ENCODE results near the gene NELL1. TPM values are rescaled to one million over a fixed set of nuclear protein-coding genes. Genes with fewer than 3 reads are reported as not detected.

Gene NELL1
- total and polyA plus RNA-seq, 8 donors: 0.24 to 1.8 (median 0.71) TPM; not detected in 2

DNA sequence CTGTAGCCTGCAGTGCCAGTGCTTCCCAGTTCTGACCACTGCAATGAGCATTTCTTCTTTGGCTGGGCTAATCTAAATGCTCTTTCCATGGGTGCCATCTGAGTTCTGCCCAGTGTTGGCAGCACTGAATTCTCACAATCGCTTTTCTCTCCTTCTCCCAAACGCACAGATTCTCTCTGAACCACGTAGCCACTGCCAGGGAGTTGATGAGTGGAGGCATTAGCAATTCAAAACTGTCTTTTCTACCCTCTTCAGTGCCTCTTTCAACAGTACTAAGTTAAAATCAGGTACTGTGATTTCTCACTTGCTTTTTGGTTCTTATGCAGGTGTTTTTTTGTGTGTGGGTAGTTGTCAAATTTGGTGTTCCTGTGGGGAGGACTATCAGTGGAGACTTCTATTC, 778.5 kb downstream of the NELL1 start:
- H3K27ac ChIP-seq: no peak overlapping the region
- H3K9me3 ChIP-seq: peaks cover 0 to 17% of the 10 kb centered on the region in 2 donors
- no peaks in the 10 kb centered on the region for H3K27me3 ChIP-seq
- ATAC-seq (no peak), DNase-seq (no peak)
- H3K4me3 ChIP-seq: no peak overlapping the region
- intact Hi-C loops (cut with DNase I): no loop called here
- H3K36me3 ChIP-seq: no peaks in the 10 kb centered on the region
- no peaks in the 10 kb centered on the region for H3K4me1 ChIP-seq
- no peak for TF ChIP-seq CTCF (IDR thresholded peaks at IDR 0.05)

DNA sequence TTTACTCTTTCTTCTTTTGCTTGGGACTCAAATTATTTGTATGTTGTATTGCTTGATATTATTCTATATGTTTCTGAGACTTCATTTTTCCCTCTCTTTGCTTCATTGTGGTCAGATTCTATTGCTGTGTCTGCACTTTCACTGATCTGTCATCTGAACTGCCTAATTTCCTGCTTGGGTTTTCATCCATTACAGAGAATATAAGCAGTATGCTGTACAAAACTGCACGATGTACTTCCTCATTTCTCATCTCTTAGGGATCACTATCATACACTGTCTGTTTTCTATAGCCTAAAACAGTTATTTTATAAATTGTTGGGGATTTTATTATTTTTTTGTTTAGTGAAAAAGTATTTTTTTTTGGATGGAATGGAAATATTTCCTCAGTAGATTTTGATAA, 786.8 kb downstream of the NELL1 start:
- ATAC-seq (no peak), DNase-seq (no peak)
- H3K27me3 ChIP-seq: no peaks in the 10 kb centered on the region
- TF ChIP-seq CTCF (IDR thresholded peaks at IDR 0.05): no peak
- H3K27ac ChIP-seq: no peak overlapping the region
- intact Hi-C loops (cut with DNase I): no loop called here
- no peak overlapping the region for H3K4me3 ChIP-seq
- H3K36me3 ChIP-seq: no peaks in the 10 kb centered on the region
- no peaks in the 10 kb centered on the region for H3K4me1 ChIP-seq
- H3K9me3 ChIP-seq: peaks cover 0 to 3% of the 10 kb centered on the region in 2 donors

DNA sequence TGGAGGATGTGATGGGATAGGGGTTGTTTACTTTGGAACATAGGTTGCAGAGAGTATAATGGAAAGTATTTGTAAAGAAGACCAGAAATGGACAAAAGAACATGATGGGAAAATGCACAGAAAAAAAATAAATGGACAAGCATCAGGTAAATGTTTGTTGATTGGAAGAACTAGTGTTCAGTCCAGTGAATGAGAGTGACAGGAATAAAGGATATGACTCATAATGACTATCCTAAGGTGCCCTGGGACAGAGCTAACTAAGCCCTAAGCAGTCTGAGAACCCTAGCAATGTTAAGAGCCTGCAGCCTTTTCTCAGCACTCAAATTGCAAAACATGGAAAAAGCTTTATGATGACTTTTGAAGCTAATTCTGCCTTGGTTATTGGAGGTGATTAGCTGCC, 790.7 kb downstream of the NELL1 start:
- ATAC-seq (no peak), DNase-seq (no peak)
- intact Hi-C loops (cut with DNase I): no loop called here
- no peaks in the 10 kb centered on the region for H3K9me3 ChIP-seq
- no peak overlapping the region for H3K27ac ChIP-seq
- H3K27me3 ChIP-seq: no peaks in the 10 kb centered on the region
- no peaks in the 10 kb centered on the region for H3K36me3 ChIP-seq
- no peak overlapping the region for H3K4me3 ChIP-seq
- TF ChIP-seq CTCF (IDR thresholded peaks at IDR 0.05): no peak
- no peaks in the 10 kb centered on the region for H3K4me1 ChIP-seq

- no peaks in the 10 kb centered on the region for H3K4me1 ChIP-seq
These were observed 792.3 kb downstream of the NELL1 start for GRCh38 chr11:21461701-21462100.

DNA sequence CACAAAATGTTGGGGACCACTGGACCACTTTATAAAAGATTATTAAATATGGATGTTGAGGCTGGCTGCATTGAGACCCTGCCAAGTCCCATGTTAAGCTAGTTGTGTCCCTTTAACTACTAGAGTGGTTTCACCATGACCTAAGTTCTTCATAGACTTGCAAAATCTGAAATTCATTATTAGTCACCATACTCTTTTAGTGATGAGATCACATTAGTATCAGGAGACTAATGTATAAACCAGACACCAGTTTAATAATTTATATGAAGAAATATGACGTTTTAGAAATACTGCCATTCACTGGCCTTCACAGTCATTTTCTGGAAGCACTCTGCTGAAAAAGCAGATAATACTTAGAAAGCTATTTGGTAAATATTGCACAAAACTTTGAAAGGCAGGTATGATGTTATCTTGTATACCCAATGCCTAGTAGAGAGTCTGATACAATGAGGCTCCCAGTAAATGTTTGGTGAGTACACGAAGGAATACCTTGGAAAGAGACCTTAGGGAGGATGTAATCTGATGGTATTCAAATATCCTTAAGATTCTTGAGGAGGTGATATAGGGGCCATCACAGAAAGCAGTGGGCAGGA, 795.3 kb downstream of the NELL1 start:
- no peak overlapping the region for H3K27ac ChIP-seq
- no peaks in the 10 kb centered on the region for H3K4me1 ChIP-seq
- H3K9me3 ChIP-seq: no peaks in the 10 kb centered on the region
- DNase-seq (no peak), ATAC-seq (no peak)
- no peak for TF ChIP-seq CTCF (IDR thresholded peaks at IDR 0.05)
- no peaks in the 10 kb centered on the region for H3K36me3 ChIP-seq
- no peaks in the 10 kb centered on the region for H3K27me3 ChIP-seq
- H3K4me3 ChIP-seq: no peak overlapping the region
- intact Hi-C loops (cut with DNase I): no loop called here

More at GRCh38 chr11:21461701-21462100, 792.3 kb downstream of the NELL1 start:
- no peak for TF ChIP-seq CTCF (IDR thresholded peaks at IDR 0.05)
- Histone ChIP-seq H3K4me3 (no peak overlapping the region), H3K36me3 (no peaks in the 10 kb centered on the region), H3K9me3 (no peaks in the 10 kb centered on the region), H3K27ac (no peak overlapping the region), H3K27me3 (no peaks in the 10 kb centered on the region)
- intact Hi-C loops (cut with DNase I): no loop called here
- ATAC-seq (no peak), DNase-seq (no peak)
